IMR-90 (cell line): Measurements from ENCODE around the gene HAS3. TPM values are rescaled to one million over a fixed set of nuclear protein-coding genes. Genes with fewer than 3 reads are reported as not detected.

Experiments
- ATAC-seq: fragments of 200-7000 bp; cut with Tn5 transposase; 2 replicates; pipeline ENCODE4 v1.9.1; 2020; ENCODE audit warnings: low read depth, mild to moderate bottlenecking, moderate library complexity
- BruUV-seq: library from RNA; stranded (reverse); fragments of 400-500 nt; replicated peaks from 2 replicates; lab custom pipeline; 2021; lab: Mats Ljungman, UMichigan
- CTCF ChIA-PET: fragments of 300-600 bp; formaldehyde crosslinking; extraction: SDS; loops from one replicate; lab custom pipeline; 2021; ENCODE audit warnings: antibody characterized with exemption; lab: Yijun Ruan, JAX
- POLR2A ChIA-PET: fragments of 300-600 bp; sonication (Branson Sonifier 250); formaldehyde crosslinking; loops from one replicate; lab custom pipeline; 2022; ENCODE audit warnings: antibody characterized with exemption; ENCODE audit not compliant: unreplicated experiment; lab: Charles Lee
- DNase-seq: peaks from one replicate; pipeline ENCODE4 v3.0.0; 2013
- H2AFZ ChIP-seq: replicated peaks from 2 replicates; pipeline ENCODE3; 2013; ENCODE audit warnings: low read length, mild to moderate bottlenecking; ENCODE audit not compliant: poor library complexity
- H2AK5ac ChIP-seq: 2 replicates; pipeline ENCODE4 v1.6.1; 2013; ENCODE audit warnings: low read depth, low read length, inconsistent platforms
- H2AK9ac ChIP-seq: replicated peaks from 2 replicates; pipeline ENCODE3; 2013; ENCODE audit warnings: mild to moderate bottlenecking, low read depth, low read length, moderate library complexity; ENCODE audit not compliant: poor library complexity
- H2BK120ac ChIP-seq: 2 replicates; pipeline ENCODE4 v1.6.1; 2013; ENCODE audit warnings: low read depth, low read length, inconsistent platforms
- H2BK15ac ChIP-seq: 3 replicates; pipeline ENCODE4 v1.6.1; 2013; ENCODE audit warnings: low read depth, low read length, inconsistent platforms
- H2BK20ac ChIP-seq: 2 replicates; pipeline ENCODE4 v1.6.1; 2013; ENCODE audit warnings: low read depth, mild to moderate bottlenecking, inconsistent platforms, low read length, moderate library complexity
- H2BK5ac ChIP-seq: 2 replicates; pipeline ENCODE4 v1.6.1; 2013; ENCODE audit warnings: mild to moderate bottlenecking, low read depth, low read length, inconsistent platforms; ENCODE audit not compliant: poor library complexity, severe bottlenecking
- H3K14ac ChIP-seq: replicated peaks from 2 replicates; pipeline ENCODE4 v1.6.1; 2013; ENCODE audit warnings: low read depth, low read length, inconsistent platforms
- H3K18ac ChIP-seq: 2 replicates; pipeline ENCODE4 v1.6.1; 2013; ENCODE audit warnings: low read depth, low read length, control low read depth
- H3K23ac ChIP-seq: 2 replicates; pipeline ENCODE4 v1.6.1; 2013; ENCODE audit warnings: low read depth, low read length, inconsistent platforms
- H3K27ac ChIP-seq: 2 replicates; pipeline ENCODE4 v1.5.1; 2013; ENCODE audit warnings: mild to moderate bottlenecking, control low read depth, low read length; ENCODE audit not compliant: insufficient read depth
- H3K27me3 ChIP-seq: 2 replicates; pipeline ENCODE4 v1.6.1; 2013; ENCODE audit warnings: low read length; ENCODE audit not compliant: control insufficient read depth, insufficient read depth
- H3K36me3 ChIP-seq: 2 replicates; pipeline ENCODE4 v1.6.1; 2013; ENCODE audit warnings: low read length, mixed read lengths; ENCODE audit not compliant: control insufficient read depth, insufficient read depth
- H3K4ac ChIP-seq: 2 replicates; pipeline ENCODE4 v1.6.1; 2013; ENCODE audit warnings: low read depth, low read length, inconsistent platforms
- H3K4me1 ChIP-seq: 2 replicates; pipeline ENCODE4 v1.6.1; 2013; ENCODE audit warnings: low read length, mixed read lengths; ENCODE audit not compliant: control insufficient read depth, insufficient read depth
- H3K4me2 ChIP-seq: 2 replicates; pipeline ENCODE4 v1.6.1; 2013; ENCODE audit warnings: low read depth, mild to moderate bottlenecking, control low read depth, low read length, moderate library complexity
- H3K4me3 ChIP-seq: 2 replicates; pipeline ENCODE4 v1.5.1; 2013; ENCODE audit warnings: low read depth, mild to moderate bottlenecking, control low read depth, low read length, moderate library complexity; ENCODE audit not compliant: insufficient read depth
- H3K56ac ChIP-seq: 2 replicates; pipeline ENCODE4 v1.6.1; 2013; ENCODE audit warnings: low read length, inconsistent platforms; ENCODE audit not compliant: insufficient read depth; ENCODE audit errors: extremely low read depth
- H3K79me1 ChIP-seq, 2 experiments: 2 replicates each; pipeline ENCODE4 v1.6.1; 2013; ENCODE audit warnings: low read length in 2 of 2, inconsistent platforms in 1 of 2, low read depth in 1 of 2
- H3K9ac ChIP-seq: 2 replicates; pipeline ENCODE4 v1.6.1; 2013; ENCODE audit warnings: low read depth, low read length, control low read depth
- H3K9me1 ChIP-seq: 2 replicates; pipeline ENCODE4 v1.6.1; 2013; ENCODE audit warnings: low read length, inconsistent platforms; ENCODE audit not compliant: insufficient read depth
- H3K9me3 ChIP-seq: 2 replicates; pipeline ENCODE4 v1.6.1; 2013; ENCODE audit warnings: low read length; ENCODE audit not compliant: control insufficient read depth, insufficient read depth
- H4K20me1 ChIP-seq: 2 replicates; pipeline ENCODE4 v1.6.1; 2013; ENCODE audit warnings: low read length, inconsistent platforms; ENCODE audit not compliant: insufficient read depth
- H4K5ac ChIP-seq: 2 replicates; pipeline ENCODE4 v1.6.1; 2013; ENCODE audit warnings: mild to moderate bottlenecking, low read depth, low read length, control low read depth
- H4K8ac ChIP-seq, 2 experiments: 2 replicates each; pipeline ENCODE4 v1.6.1; 2013; ENCODE audit warnings: low read depth in 2 of 2, low read length in 2 of 2, control low read depth in 1 of 2, inconsistent platforms in 1 of 2
- H4K91ac ChIP-seq: 2 replicates; pipeline ENCODE4 v1.6.1; 2013; ENCODE audit warnings: low read depth, low read length, inconsistent platforms; ENCODE audit not compliant: insufficient read depth
- BHLHE40 ChIP-seq: fragments of 150-350 bp; IDR thresholded peaks from 2 replicates; pipeline ENCODE4 v1.6.1; 2016; ENCODE audit warnings: mild to moderate bottlenecking, low read depth, low read length
- CEBPB ChIP-seq: IDR thresholded peaks from 2 replicates; pipeline ENCODE4 v1.6.1; 2012; ENCODE audit warnings: low read depth, low read length, improper control_type of control experiment
- CHD1 ChIP-seq: IDR thresholded peaks from 2 replicates; pipeline ENCODE4 v1.6.1; 2012; ENCODE audit warnings: low read depth, low read length, improper control_type of control experiment
- FOS ChIP-seq: fragments of 150-350 bp; IDR thresholded peaks from 2 replicates; pipeline ENCODE4 v1.6.1; 2016; ENCODE audit warnings: low read depth, low read length
- MAFK ChIP-seq: IDR thresholded peaks from 2 replicates; pipeline ENCODE4 v1.6.1; 2012; ENCODE audit warnings: low read depth, low read length, improper control_type of control experiment
- MAZ ChIP-seq: IDR thresholded peaks from 2 replicates; pipeline ENCODE4 v1.6.1; 2012; ENCODE audit warnings: low read depth, mild to moderate bottlenecking, low read length, improper control_type of control experiment, moderate library complexity, borderline replicate concordance
- MXI1 ChIP-seq: IDR thresholded peaks from 2 replicates; pipeline ENCODE4 v1.6.1; 2012; ENCODE audit warnings: low read depth, mild to moderate bottlenecking, low read length, moderate library complexity, borderline replicate concordance
- NFE2L2 ChIP-seq: fragments of 150-350 bp; IDR thresholded peaks from 2 replicates; pipeline ENCODE4 v1.6.1; 2016; ENCODE audit warnings: low read depth, mild to moderate bottlenecking, low read length
- POLR2A ChIP-seq: IDR thresholded peaks from 2 replicates; pipeline ENCODE4 v1.6.1; 2012; ENCODE audit warnings: mild to moderate bottlenecking, low read depth, low read length
- RAD21 ChIP-seq: IDR thresholded peaks from 2 replicates; pipeline ENCODE4 v1.6.1; 2012; ENCODE audit warnings: low read length, improper control_type of control experiment
- RCOR1 ChIP-seq: IDR thresholded peaks from 2 replicates; pipeline ENCODE4 v1.6.1; 2012; ENCODE audit warnings: mild to moderate bottlenecking, low read length, improper control_type of control experiment; ENCODE audit not compliant: insufficient replicate concordance
- RFX5 ChIP-seq: IDR thresholded peaks from 2 replicates; pipeline ENCODE4 v1.8.0; 2012; ENCODE audit warnings: low read depth, mild to moderate bottlenecking, low read length, moderate library complexity
- SMC3 ChIP-seq: fragments of 150-350 bp; IDR thresholded peaks from 2 replicates; pipeline ENCODE4 v1.6.1; 2016; ENCODE audit warnings: low read depth, mild to moderate bottlenecking, antibody characterized with exemption, low read length, moderate library complexity
- WGBS, 2 experiments: methylation state at CpG; one replicate each; pipeline versions ENCODE4 v1.1.5 to v1.1.7; 2013; ENCODE audit warnings: missing lambda C conversion rate in 2 of 2; ENCODE audit not compliant: insufficient read length in 1 of 2; ENCODE audit errors: extremely low coverage in 2 of 2; 5-methylcytosine and 5-hydroxymethylcytosine counted together
- dilution Hi-C: fragments of 300-500 bp; cut with HindIII; formaldehyde crosslinking; loops from one replicate; pipeline ENCODE4 v1.14.3; 2018; ENCODE audit warnings: low sequenced_read_pairs; ENCODE audit not compliant: unreplicated experiment
- in situ Hi-C: fragments of 300-500 bp; cut with MboI; formaldehyde crosslinking; loops from 3 replicates; pipeline ENCODE4 v1.14.3; 2019; ENCODE audit warnings: low sequenced_read_pairs, inconsistent platforms, mixed read lengths
- intact Hi-C: fragments of 100-400 bp; cut with micrococcal nuclease; formaldehyde crosslinking; loops from 2 replicates; pipeline ENCODE4 v1.10.0; 2022
- polyA plus RNA-seq, 3 experiments: library from polyadenylated mRNA; depleted of rRNA; stranded (reverse); fragments of >200 nt; gene quantifications; 2 replicates each; pipeline ENCODE4 v1.2.3, GENCODE V29; 2012; ENCODE audit warnings: low replicate concordance in 1 of 3
- total RNA-seq: library from RNA; depleted of rRNA; stranded (reverse); fragments of >200 nt; gene quantifications from 2 replicates; pipeline ENCODE4 v1.2.3, GENCODE V29; 2012
- TF ChIP-seq, protein P1 (sequence below): conservative IDR thresholded peaks from 2 replicates; pipeline ENCODE4 v1.5.1; 2012; ENCODE audit warnings: mild to moderate bottlenecking, low read depth, low read length, improper control_type of control experiment
- TF ChIP-seq, protein P2 (sequence below): fragments of 150-350 bp; IDR thresholded peaks from 2 replicates; pipeline ENCODE4 v1.6.1; 2017; ENCODE audit warnings: mild to moderate bottlenecking, antibody characterized with exemption, low read length, low read depth
- TF ChIP-seq, protein P3 (sequence below): fragments of 150-350 bp; IDR thresholded peaks from 2 replicates; pipeline ENCODE4 v1.6.1; 2016; ENCODE audit warnings: low read depth, mild to moderate bottlenecking, low read length, moderate library complexity, borderline replicate concordance

HAS3 gene
- total and polyA plus RNA-seq, 2 of the 4 experiments (the other 2 are of a cell fraction), result 0.36 to 0.97 TPM

DNA sequence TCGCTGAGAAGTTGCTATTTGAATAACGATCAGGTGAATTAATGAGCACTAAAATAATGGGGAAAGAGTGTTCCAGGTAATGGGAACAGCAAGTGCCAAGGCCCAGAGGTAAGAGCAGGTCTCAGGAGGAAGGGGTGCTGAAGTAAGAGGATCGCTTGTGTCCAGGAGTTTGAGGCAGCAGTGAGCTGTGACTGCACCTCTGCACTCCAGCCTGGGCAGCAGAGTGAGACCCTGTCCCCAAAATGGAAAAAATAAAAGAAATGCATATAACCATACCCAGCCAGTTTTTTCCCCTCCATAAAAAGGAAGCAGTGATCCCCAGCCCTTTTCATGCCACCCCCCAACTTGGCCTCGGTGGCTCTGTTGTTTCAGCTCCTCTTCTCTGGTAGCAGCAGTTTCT lies 16.8 kb upstream of the HAS3 start:
- BruUV-seq, result no TSS peak
- Histone ChIP-seq H3K18ac (no peak overlapping the region), H4K91ac (no peak overlapping the region), H2BK5ac (no peak overlapping the region), H3K4me2 (no peak overlapping the region), H3K4me1 (peaks cover 10% of the 10 kb centered on the region), H2BK15ac (no peak overlapping the region), H3K4me3 (no peak overlapping the region), H4K5ac (no peak overlapping the region), H3K27me3 (no peaks in the 10 kb centered on the region), H2AFZ (no peak overlapping the region), H3K9me1 (peaks cover 7% of the 10 kb centered on the region; the same call in 1 of the 2 replicates), H3K9me3 (no peaks in the 10 kb centered on the region), H3K23ac (no peak overlapping the region), H2BK20ac (no peak overlapping the region), H3K4ac (no peak overlapping the region), H3K14ac (no peak overlapping the region), H4K20me1 (no peaks in the 10 kb centered on the region), H2AK5ac (no peak overlapping the region), H4K8ac (no peak overlapping the region), H2AK9ac (no peak overlapping the region), H3K9ac (no peak overlapping the region), H3K79me1 (no peaks in the 10 kb centered on the region), H3K56ac (no peak overlapping the region), H3K36me3 (no peaks in the 10 kb centered on the region), H3K27ac (no peak overlapping the region), H2BK120ac (no peak overlapping the region)
- intact Hi-C loops, result no loop called here
- ChIA-PET POLR2A (no interaction called here), CTCF (no interaction called here)
- no peak for DNase-seq
- WGBS, 2 experiments, result 90% methylated on average over 2 of the region's 4 CpGs; no CpG with 5 or more reads in 1 of the 2 experiments
- TF ChIP-seq, protein P1, sequence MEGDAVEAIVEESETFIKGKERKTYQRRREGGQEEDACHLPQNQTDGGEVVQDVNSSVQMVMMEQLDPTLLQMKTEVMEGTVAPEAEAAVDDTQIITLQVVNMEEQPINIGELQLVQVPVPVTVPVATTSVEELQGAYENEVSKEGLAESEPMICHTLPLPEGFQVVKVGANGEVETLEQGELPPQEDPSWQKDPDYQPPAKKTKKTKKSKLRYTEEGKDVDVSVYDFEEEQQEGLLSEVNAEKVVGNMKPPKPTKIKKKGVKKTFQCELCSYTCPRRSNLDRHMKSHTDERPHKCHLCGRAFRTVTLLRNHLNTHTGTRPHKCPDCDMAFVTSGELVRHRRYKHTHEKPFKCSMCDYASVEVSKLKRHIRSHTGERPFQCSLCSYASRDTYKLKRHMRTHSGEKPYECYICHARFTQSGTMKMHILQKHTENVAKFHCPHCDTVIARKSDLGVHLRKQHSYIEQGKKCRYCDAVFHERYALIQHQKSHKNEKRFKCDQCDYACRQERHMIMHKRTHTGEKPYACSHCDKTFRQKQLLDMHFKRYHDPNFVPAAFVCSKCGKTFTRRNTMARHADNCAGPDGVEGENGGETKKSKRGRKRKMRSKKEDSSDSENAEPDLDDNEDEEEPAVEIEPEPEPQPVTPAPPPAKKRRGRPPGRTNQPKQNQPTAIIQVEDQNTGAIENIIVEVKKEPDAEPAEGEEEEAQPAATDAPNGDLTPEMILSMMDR, result no peak
- TF ChIP-seq, protein P2, sequence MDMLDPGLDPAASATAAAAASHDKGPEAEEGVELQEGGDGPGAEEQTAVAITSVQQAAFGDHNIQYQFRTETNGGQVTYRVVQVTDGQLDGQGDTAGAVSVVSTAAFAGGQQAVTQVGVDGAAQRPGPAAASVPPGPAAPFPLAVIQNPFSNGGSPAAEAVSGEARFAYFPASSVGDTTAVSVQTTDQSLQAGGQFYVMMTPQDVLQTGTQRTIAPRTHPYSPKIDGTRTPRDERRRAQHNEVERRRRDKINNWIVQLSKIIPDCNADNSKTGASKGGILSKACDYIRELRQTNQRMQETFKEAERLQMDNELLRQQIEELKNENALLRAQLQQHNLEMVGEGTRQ, result no peak
- TF ChIP-seq RFX5 (no peak), MAFK (no peak), SMC3 (no peak), MAZ (no peak), CEBPB (no peak), FOS (no peak), RCOR1 (no peak), POLR2A (no peak), BHLHE40 (no peak), CHD1 (no peak), NFE2L2 (no peak), RAD21 (no peak), MXI1 (no peak)
- TF ChIP-seq, protein P3, sequence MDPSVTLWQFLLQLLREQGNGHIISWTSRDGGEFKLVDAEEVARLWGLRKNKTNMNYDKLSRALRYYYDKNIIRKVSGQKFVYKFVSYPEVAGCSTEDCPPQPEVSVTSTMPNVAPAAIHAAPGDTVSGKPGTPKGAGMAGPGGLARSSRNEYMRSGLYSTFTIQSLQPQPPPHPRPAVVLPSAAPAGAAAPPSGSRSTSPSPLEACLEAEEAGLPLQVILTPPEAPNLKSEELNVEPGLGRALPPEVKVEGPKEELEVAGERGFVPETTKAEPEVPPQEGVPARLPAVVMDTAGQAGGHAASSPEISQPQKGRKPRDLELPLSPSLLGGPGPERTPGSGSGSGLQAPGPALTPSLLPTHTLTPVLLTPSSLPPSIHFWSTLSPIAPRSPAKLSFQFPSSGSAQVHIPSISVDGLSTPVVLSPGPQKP, result no peak
- no peak for ATAC-seq
- in situ Hi-C loops, result no loop called here
- dilution Hi-C loops, result no loop called here
